Upper lobe of left lung (tissue), 6 donors: ENCODE data around the gene PADI6. TPM values are rescaled to one million over a fixed set of nuclear protein-coding genes. Genes with fewer than 3 reads are reported as not detected.
"Not testable (repeated sequence)": the region's sequence is repeated elsewhere in the genome, so short reads cannot be mapped to it uniquely, and the experiment has no call there.

ENCODE experiments used
- ATAC-seq, 2 donors: fragments of 200-7000 bp; cut with Tn5 transposase; one replicate each; pipeline ENCODE4 v1.9.1; 2022; ENCODE audit warnings: mild to moderate bottlenecking in 2 of 2, moderate library complexity in 2 of 2; ENCODE audit not compliant: low FRiP score in 2 of 2
- DNase-seq, 2 donors: peaks; one replicate each; pipeline ENCODE4 v3.0.0-alpha.2; 2019 to 2020
- H3K27ac ChIP-seq, 4 donors: fragments of 200-600 bp; sonication (generic); one replicate each; pipeline ENCODE4 v1.5.1; 2016 to 2019
- H3K27me3 ChIP-seq, 4 donors: fragments of 200-600 bp; sonication (generic); one replicate each; pipeline ENCODE4 v1.5.1; 2017 to 2019
- H3K36me3 ChIP-seq, 4 donors: fragments of 200-600 bp; sonication (generic); one replicate each; pipeline ENCODE4 v1.5.1; 2016 to 2019
- H3K4me1 ChIP-seq, 4 donors: fragments of 200-600 bp; sonication (generic); one replicate each; pipeline ENCODE4 v1.5.1; 2018 to 2019
- H3K4me3 ChIP-seq, 4 donors: fragments of 200-600 bp; sonication (generic); one replicate each; pipeline ENCODE4 v1.5.1; 2017 to 2019; ENCODE audit warnings: mild to moderate bottlenecking in 2 of 4, moderate library complexity in 1 of 4
- H3K9me3 ChIP-seq, 4 donors: fragments of 200-600 bp; sonication (generic); one replicate each; pipeline ENCODE4 v1.5.1; 2018 to 2019
- EP300 ChIP-seq, 4 donors: sonication (generic); formaldehyde crosslinking; IDR thresholded peaks; one replicate each; pipeline ENCODE4 v1.5.1; 2017; ENCODE audit warnings: antibody characterized with exemption in 4 of 4, control low read depth in 2 of 4
- POLR2A ChIP-seq, 4 donors: fragments of 450-650 bp; IDR thresholded peaks; one replicate each; pipeline ENCODE4 v1.5.1; 2016 to 2017; ENCODE audit warnings: antibody characterized with exemption in 4 of 4, mild to moderate bottlenecking in 2 of 4
- POLR2AphosphoS5 ChIP-seq, 2 donors: sonication (generic); formaldehyde crosslinking; IDR thresholded peaks; one replicate each; pipeline ENCODE4 v1.5.1; 2017; ENCODE audit warnings: antibody characterized with exemption in 2 of 2
- WGBS, 2 donors: methylation state at CpG; one replicate each; pipeline ENCODE4 v1.1.5; 2017 to 2018; 5-methylcytosine and 5-hydroxymethylcytosine counted together
- total RNA-seq, 6 donors: library from RNA; depleted of rRNA in 4 of 6; stranded (reverse); fragments of >200 nt in 4 of 6; gene quantifications; one replicate each; pipeline versions ENCODE4 v1.1.0 to v1.2.1, GENCODE V29; 2016 to 2021
- TF ChIP-seq, protein P1 (sequence below), 6 experiments: fragments of 450-650 bp in 4 of 6; fragments of 200-600 bp in 2 of 6; sonication (generic) in 2 of 6; IDR thresholded peaks; one replicate each; pipeline ENCODE4 v1.5.1; 2016 to 2019; ENCODE audit warnings: antibody characterized with exemption in 6 of 6
- donor health status: DM: no; HTN: no; CAD: no; lungs with moderate emphysema.
- donor health status: DM: no; HTN: yes; CAD: no; lungs with severe emphysema.

The PADI6 gene
- total RNA-seq, 6 donors from 2014 or later = not detected

GRCh38 chr1:17335821-17336710 lies 35.9 kb upstream of the PADI6 start:
- Histone ChIP-seq H3K27ac (no peak overlapping the region), H3K27me3 (no peaks in the 10 kb centered on the region), H3K36me3 (no peaks in the 10 kb centered on the region), H3K9me3 (no peaks in the 10 kb centered on the region), H3K4me1 (no peaks in the 10 kb centered on the region), H3K4me3 (no peak overlapping the region)
- TF ChIP-seq, protein P1, sequence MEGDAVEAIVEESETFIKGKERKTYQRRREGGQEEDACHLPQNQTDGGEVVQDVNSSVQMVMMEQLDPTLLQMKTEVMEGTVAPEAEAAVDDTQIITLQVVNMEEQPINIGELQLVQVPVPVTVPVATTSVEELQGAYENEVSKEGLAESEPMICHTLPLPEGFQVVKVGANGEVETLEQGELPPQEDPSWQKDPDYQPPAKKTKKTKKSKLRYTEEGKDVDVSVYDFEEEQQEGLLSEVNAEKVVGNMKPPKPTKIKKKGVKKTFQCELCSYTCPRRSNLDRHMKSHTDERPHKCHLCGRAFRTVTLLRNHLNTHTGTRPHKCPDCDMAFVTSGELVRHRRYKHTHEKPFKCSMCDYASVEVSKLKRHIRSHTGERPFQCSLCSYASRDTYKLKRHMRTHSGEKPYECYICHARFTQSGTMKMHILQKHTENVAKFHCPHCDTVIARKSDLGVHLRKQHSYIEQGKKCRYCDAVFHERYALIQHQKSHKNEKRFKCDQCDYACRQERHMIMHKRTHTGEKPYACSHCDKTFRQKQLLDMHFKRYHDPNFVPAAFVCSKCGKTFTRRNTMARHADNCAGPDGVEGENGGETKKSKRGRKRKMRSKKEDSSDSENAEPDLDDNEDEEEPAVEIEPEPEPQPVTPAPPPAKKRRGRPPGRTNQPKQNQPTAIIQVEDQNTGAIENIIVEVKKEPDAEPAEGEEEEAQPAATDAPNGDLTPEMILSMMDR (IDR thresholded peaks at IDR 0.05) = peak; percentile 38 to 72 (median 58)
- TF ChIP-seq POLR2A (IDR thresholded peaks at IDR 0.05) = no peak
- peak in 1 of 2 donors; percentile 50 for DNase-seq
- 31 to 32% methylated on average over 9 to 20 of the region's 20 CpGs for WGBS, 2 donors
- ATAC-seq = peak; percentile 41 to 63

DNA sequence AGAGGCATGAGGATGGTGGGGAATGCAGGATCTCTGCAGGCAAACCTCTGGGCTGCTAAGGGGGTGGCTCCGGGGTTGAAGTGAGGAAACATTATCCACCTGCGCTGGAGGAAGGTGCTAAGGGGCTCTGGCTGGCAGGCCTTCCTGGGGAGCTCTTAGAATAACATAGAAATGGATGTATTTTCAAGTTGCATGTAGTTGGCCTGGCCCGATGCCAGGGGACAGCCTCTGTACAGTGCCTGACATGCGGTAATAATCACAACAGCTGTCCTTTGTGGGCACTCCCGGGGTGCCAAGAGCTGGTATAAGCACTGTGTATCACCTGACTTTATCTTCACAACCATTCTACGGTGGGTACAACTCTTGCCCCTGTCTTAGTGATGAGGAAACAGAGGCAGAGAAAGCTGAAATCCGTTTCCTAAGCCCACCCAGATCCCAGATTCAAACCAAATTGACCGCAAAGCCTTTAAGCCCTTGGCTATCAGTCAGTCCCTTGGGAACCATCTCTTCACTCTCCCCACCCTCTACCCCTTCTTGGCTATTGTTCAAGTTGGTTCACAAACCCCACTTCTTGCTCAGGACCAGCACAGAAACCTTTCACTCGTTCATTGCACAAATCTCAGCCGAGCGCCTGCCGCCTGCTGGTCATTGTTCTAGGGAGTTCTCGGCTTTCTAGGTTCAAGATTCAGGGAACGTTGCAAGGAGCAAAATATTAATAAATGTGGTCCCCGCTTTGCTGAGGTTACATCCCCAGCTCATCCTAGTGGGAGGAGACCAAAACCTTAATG lies 33.1 kb upstream of the PADI6 start:
- Histone ChIP-seq H3K27me3 (no peaks in the 10 kb centered on the region), H3K27ac (no peak overlapping the region), H3K9me3 (no peaks in the 10 kb centered on the region), H3K36me3 (no peaks in the 10 kb centered on the region), H3K4me1 (no peaks in the 10 kb centered on the region), H3K4me3 (no peak overlapping the region)
- ATAC-seq (no peak), DNase-seq (no peak)
- 74 to 77% methylated on average over 13 to 15 of the region's 15 CpGs for WGBS, 2 donors
- TF ChIP-seq, protein P1 (IDR thresholded peaks at IDR 0.05) = no peak
- TF ChIP-seq POLR2A (IDR thresholded peaks at IDR 0.05) (no peak), EP300 (IDR thresholded peaks at IDR 0.05) (no peak), POLR2AphosphoS5 (IDR thresholded peaks at IDR 0.05) (no peak)

DNA sequence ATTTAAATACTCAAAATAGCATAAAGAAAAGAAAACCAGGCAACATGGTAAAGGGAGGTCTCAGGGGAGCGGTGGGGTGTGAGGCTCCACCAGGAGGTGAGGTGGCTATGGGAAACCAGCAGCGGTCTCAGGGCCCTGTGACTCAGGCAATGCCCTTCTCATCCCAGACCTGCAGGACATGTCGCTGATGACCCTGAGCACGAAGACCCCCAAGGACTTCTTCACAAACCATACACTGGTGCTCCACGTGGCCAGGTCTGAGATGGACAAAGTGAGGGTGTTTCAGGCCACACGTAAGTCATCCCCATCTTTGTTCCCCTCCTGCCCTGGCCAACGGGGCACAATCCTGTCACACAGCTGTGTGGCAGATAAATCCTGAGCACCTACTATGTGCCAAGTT lies 32.5 kb upstream of the PADI6 start:
- H3K27me3 ChIP-seq = no peaks in the 10 kb centered on the region
- no peaks in the 10 kb centered on the region for H3K4me1 ChIP-seq
- H3K4me3 ChIP-seq = no peak overlapping the region
- WGBS, 2 donors = 72 to 98% methylated on average over 5 to 7 of the region's 7 CpGs
- no peak for ATAC-seq
- no peaks in the 10 kb centered on the region for H3K36me3 ChIP-seq
- TF ChIP-seq POLR2A (IDR thresholded peaks at IDR 0.05) (no peak), POLR2AphosphoS5 (IDR thresholded peaks at IDR 0.05) (no peak)
- no peak overlapping the region for H3K27ac ChIP-seq
- DNase-seq = no peak
- H3K9me3 ChIP-seq = no peaks in the 10 kb centered on the region

- 74 to 81% methylated on average over 8 of the region's 8 CpGs for WGBS, 2 donors
- Histone ChIP-seq H3K27me3 (no peaks in the 10 kb centered on the region), H3K27ac (no peak overlapping the region), H3K36me3 (no peaks in the 10 kb centered on the region), H3K9me3 (no peaks in the 10 kb centered on the region), H3K4me1 (no peaks in the 10 kb centered on the region), H3K4me3 (no peak overlapping the region)
- TF ChIP-seq POLR2A (IDR thresholded peaks at IDR 0.05) = no peak
- no peak for TF ChIP-seq EP300 (IDR thresholded peaks at IDR 0.05)
- TF ChIP-seq, protein P1 (IDR thresholded peaks at IDR 0.05) = no peak
- TF ChIP-seq POLR2AphosphoS5 (IDR thresholded peaks at IDR 0.05) = no peak
- DNase-seq = no peak
- ATAC-seq = no peak
Measured at GRCh38 chr1:17340358-17340757, 31.6 kb upstream of the PADI6 start.

DNA sequence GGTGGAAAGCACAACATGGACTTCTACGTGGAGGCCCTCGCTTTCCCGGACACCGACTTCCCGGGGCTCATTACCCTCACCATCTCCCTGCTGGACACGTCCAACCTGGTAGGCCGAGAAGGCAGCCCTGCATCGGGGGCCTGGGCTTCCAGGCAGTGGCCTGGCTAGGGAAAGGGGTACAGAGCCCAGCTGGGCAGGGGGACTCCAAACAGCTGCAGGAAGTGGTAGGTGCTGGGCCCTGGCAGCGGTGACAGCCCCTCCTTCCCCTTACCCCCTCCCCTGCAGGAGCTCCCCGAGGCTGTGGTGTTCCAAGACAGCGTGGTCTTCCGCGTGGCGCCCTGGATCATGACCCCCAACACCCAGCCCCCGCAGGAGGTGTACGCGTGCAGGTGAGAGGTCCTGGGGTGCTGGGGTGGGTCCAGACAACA lies 30.0 kb upstream of the PADI6 start:
- Histone ChIP-seq H3K36me3 (no peaks in the 10 kb centered on the region), H3K27ac (no peak overlapping the region), H3K27me3 (no peaks in the 10 kb centered on the region), H3K4me3 (no peak overlapping the region), H3K9me3 (no peaks in the 10 kb centered on the region), H3K4me1 (no peaks in the 10 kb centered on the region)
- no peak for ATAC-seq
- TF ChIP-seq, protein P1 (IDR thresholded peaks at IDR 0.05) = no peak
- TF ChIP-seq POLR2A (IDR thresholded peaks at IDR 0.05) (no peak), EP300 (IDR thresholded peaks at IDR 0.05) (no peak)
- WGBS, 2 donors = 36 to 70% methylated on average over 3 to 14 of the region's 17 CpGs
- no peak for DNase-seq

DNA sequence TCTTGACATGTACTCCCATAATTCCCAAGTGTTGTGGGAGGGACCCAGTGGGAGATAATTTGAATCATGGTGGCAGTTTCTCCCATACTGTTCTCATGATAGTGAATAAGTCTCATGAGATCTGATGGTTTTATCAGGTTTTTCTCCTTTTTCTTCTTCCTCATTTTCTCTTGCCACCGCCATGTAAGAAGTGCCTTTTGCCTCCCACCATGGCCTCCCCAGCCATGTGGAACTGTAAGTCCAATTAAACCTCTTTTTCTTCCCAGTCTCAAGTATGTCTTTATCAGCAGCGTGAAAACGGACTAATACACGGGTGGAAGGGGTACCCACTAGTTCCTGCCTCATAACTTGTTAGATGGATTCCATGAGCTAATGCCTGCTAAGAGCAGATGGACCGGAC lies 26.5 kb upstream of the PADI6 start:
- not testable (repeated sequence) for H3K4me1 ChIP-seq, ATAC-seq, H3K4me3 ChIP-seq, H3K9me3 ChIP-seq, H3K27ac ChIP-seq, DNase-seq, H3K36me3 ChIP-seq, H3K27me3 ChIP-seq
- WGBS, 2 donors = 90 to 93% methylated on average over 5 of the region's 5 CpGs
